ENCODE results near the gene ZNF438.
A peak's percentile ranks its signal among the peaks of the same experiment; 100 is the strongest.

DNA sequence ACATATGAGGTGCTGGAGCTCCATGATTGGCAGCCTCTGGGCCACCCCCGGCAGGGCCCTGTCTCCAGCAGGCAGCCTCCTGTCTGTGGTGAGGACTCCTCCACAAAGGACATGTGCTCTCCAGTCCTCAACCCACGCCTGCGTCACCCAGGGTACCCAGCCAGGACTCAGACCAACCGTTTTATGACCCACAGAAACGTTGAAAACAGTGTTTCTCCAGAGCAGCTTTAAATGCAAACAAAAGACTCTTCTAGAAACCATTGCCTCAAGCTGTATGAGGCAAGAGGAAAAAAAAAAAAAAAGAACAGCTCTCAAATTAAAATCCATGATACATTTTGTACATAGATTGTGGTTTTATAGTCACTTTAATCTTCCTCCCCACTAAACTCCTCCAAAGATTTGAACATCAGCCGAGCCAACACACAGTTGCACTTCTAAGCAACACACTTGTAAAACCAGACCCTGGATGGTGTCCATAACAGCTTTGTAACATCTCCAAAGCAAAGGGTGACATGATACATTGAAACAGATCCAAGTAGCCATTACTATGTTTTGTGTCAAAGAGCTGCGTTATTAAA is 227.1 kb downstream of the ZNF438 start:
- TF ChIP-seq POLR2AphosphoS5 (IDR thresholded peaks at IDR 0.05) = peak; percentile 88 to 95 (median 94)
- TF ChIP-seq, protein P1, sequence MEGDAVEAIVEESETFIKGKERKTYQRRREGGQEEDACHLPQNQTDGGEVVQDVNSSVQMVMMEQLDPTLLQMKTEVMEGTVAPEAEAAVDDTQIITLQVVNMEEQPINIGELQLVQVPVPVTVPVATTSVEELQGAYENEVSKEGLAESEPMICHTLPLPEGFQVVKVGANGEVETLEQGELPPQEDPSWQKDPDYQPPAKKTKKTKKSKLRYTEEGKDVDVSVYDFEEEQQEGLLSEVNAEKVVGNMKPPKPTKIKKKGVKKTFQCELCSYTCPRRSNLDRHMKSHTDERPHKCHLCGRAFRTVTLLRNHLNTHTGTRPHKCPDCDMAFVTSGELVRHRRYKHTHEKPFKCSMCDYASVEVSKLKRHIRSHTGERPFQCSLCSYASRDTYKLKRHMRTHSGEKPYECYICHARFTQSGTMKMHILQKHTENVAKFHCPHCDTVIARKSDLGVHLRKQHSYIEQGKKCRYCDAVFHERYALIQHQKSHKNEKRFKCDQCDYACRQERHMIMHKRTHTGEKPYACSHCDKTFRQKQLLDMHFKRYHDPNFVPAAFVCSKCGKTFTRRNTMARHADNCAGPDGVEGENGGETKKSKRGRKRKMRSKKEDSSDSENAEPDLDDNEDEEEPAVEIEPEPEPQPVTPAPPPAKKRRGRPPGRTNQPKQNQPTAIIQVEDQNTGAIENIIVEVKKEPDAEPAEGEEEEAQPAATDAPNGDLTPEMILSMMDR (IDR thresholded peaks at IDR 0.05) = no peak

All from sigmoid colon (tissue), 4 donors.